ENCODE measurements around the gene NUP98. TPM values are rescaled to one million over a fixed set of nuclear protein-coding genes. Genes with fewer than 3 reads are reported as not detected.

Gene NUP98
- total and polyA plus RNA-seq, 11 donors, result 13.2 to 77.9 (median 45.3) TPM

DNA sequence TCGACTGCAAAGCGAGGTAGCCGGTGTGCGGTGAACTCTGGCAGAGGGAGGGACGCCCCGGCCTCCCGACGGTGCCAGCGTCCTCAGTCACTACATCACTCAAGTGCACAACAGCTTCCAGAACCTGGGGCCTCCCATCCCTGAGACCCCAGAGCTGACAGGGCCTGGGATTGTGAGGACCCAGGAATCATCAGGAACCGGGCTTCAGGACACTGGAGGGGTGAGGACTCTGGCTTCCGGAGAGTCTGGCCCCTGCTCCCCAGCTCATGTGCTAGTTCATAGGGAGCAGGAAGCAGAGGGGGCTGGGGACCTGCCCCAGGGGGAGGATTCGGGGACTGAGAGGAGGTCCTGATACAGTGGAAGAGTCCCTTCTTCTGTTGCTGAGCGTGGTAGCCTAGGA is 160.2 kb downstream of the NUP98 start:
- ATAC-seq, result no peak
- intact Hi-C loops (cut with DNase I), result no loop called here

DNA sequence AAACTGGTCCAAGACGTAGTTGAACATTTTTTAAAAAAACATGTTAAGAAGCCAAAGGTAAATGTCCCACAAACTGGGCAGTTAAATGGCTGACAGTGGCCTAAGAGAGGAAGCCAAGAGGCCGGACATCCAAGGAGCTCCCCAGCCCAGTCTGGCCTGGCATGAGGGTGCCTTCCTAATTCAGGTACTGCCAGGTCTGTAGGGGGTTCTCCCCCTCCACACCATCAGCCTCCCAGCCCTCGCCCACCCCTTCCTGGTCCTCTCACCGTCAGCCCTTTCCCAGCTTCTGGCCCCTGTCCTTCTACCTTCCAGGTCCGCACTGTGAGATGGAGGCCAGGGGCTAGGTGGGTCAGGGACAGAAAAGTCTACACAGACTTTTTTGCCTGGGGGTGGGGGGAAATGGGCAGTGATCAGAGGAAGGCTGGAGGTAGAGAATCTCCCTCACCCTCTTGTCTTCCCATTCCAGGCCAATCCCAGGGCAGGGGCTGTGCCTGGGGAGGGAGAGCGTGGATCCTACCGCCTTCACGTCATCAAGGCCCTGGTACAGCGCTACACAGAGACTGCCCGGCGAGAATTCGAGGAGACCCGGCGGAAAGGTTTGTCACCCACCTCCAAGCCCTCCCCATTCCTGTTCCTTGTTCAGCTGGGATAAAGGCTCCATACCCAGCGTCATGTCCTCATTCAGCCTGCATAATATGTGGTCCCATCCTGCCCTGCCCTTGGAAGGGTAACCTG is 161.5 kb downstream of the NUP98 start:
- TF ChIP-seq, protein P1, sequence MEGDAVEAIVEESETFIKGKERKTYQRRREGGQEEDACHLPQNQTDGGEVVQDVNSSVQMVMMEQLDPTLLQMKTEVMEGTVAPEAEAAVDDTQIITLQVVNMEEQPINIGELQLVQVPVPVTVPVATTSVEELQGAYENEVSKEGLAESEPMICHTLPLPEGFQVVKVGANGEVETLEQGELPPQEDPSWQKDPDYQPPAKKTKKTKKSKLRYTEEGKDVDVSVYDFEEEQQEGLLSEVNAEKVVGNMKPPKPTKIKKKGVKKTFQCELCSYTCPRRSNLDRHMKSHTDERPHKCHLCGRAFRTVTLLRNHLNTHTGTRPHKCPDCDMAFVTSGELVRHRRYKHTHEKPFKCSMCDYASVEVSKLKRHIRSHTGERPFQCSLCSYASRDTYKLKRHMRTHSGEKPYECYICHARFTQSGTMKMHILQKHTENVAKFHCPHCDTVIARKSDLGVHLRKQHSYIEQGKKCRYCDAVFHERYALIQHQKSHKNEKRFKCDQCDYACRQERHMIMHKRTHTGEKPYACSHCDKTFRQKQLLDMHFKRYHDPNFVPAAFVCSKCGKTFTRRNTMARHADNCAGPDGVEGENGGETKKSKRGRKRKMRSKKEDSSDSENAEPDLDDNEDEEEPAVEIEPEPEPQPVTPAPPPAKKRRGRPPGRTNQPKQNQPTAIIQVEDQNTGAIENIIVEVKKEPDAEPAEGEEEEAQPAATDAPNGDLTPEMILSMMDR (IDR thresholded peaks at IDR 0.05), result no peak
- no peak for TF ChIP-seq POLR2A (IDR thresholded peaks at IDR 0.05)
- Histone ChIP-seq H3K4me3 (no peak overlapping the region), H3K27ac (no peak overlapping the region), H3K36me3 (no peaks in the 10 kb centered on the region), H3K4me1 (no peaks in the 10 kb centered on the region), H3K9me3 (no peaks in the 10 kb centered on the region), H3K27me3 (no peaks in the 10 kb centered on the region)
- intact Hi-C loops (cut with DNase I), result no loop called here
- DNase-seq (no peak), ATAC-seq (no peak)
- WGBS, 4 donors, result 90 to 94% (median 92%) methylated on average over 15 of the region's 15 CpGs

More for the DNA sequence above, 160.2 kb downstream of the NUP98 start:
- no peak for TF ChIP-seq POLR2A (IDR thresholded peaks at IDR 0.05)
- TF ChIP-seq, protein P1 (IDR thresholded peaks at IDR 0.05), result no peak
- Histone ChIP-seq H3K36me3 (no peaks in the 10 kb centered on the region), H3K4me3 (no peak overlapping the region), H3K4me1 (peaks cover 0 to 4% (median under 1%) of the 10 kb centered on the region in 12 donors), H3K9me3 (no peaks in the 10 kb centered on the region), H3K27ac (no peak overlapping the region), H3K27me3 (peaks cover 0 to 2% (median 0%) of the 10 kb centered on the region in 9 donors)
- WGBS, 4 donors, result 75 to 83% (median 76%) methylated on average over 12 to 13 of the region's 13 CpGs
- DNase-seq, result no peak

DNA sequence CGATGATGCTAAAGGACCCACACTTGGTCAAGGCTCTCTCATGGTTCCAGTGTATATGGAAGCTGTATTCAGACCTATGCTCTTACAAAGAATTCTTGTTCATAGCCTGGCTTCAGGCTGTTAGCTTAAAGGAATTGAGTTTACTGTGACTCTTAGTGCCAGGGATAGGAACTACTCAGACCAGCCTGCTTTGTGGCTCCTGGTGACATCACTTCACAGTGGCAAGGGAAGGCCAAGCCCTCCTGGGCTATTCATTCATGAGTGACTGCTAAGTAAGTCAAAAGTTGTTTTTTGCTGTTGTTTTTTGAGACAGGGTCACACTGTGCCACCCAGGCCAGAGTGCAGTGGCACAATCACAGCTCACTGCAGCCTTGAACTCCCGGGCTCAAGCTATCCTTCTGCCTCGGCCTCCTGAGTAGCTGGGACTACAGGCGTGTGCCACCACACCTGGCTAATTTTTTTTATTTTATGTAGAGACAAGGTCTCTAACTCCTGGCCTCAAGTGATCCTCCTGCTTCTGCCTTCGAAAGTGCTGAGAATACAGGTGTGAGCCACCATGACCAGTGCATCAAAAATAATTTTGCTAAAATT is 165.2 kb downstream of the NUP98 start:
- no peak for DNase-seq
- intact Hi-C loops (cut with DNase I), result no loop called here
- no peak for ATAC-seq

DNA sequence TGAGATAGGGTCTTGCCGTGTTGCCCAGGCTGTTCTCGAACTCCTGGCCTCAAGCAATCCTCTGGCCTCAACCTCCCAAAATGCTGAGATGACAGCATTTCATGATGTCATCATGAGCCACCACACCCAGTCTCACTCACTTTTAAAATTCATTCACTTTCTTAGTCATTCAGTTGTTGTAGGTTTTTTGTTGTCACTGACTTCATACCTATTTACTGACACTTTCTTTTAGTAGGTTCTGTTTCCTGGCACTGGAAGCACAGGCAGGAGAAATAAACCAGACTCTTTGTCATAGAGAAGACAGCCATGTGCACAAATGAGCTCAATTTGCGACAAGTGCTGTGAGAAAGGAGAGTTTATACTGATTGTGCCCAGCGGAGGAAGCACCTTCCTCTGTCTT is 166.0 kb downstream of the NUP98 start:
- Histone ChIP-seq H3K9me3 (no peaks in the 10 kb centered on the region), H3K27me3 (no peaks in the 10 kb centered on the region), H3K27ac (peak overlapping the region in 1 of 12 donors; percentile 52), H3K4me1 (no peaks in the 10 kb centered on the region), H3K36me3 (no peaks in the 10 kb centered on the region), H3K4me3 (no peak overlapping the region)
- DNase-seq (no peak), ATAC-seq (peak in 3 of 4 donors; percentile 33 to 60 (median 49))
- TF ChIP-seq, protein P1 (IDR thresholded peaks at IDR 0.05), result no peak
- no peak for TF ChIP-seq POLR2A (IDR thresholded peaks at IDR 0.05)
- intact Hi-C loops (cut with DNase I), result no loop called here
- 65 to 72% (median 71%) methylated on average over 4 of the region's 4 CpGs for WGBS, 4 donors

More for the DNA sequence above, 165.2 kb downstream of the NUP98 start:
- 85 to 92% (median 91%) methylated on average over 5 of the region's 5 CpGs for WGBS, 4 donors
- no peak for TF ChIP-seq POLR2A (IDR thresholded peaks at IDR 0.05)
- TF ChIP-seq, protein P1 (IDR thresholded peaks at IDR 0.05), result no peak
- no peak overlapping the region for H3K4me3 ChIP-seq
- H3K27me3 ChIP-seq, result no peaks in the 10 kb centered on the region
- H3K27ac ChIP-seq, result peak overlapping the region in 1 of 12 donors; percentile 52
- no peaks in the 10 kb centered on the region for H3K36me3 ChIP-seq
- H3K4me1 ChIP-seq, result no peaks in the 10 kb centered on the region
- no peaks in the 10 kb centered on the region for H3K9me3 ChIP-seq

All from heart left ventricle (tissue), 16 donors.